Epithelial cell of prostate (primary cell): ENCODE measurements around the gene ARL9.

ENCODE experiments used
- DNase-seq: peaks from one replicate; pipeline ENCODE4 v3.0.0-alpha.2; 2011; ENCODE audit warnings: low read depth, low spot score
- H3K27ac ChIP-seq: fragments of 450-650 bp; 2 replicates; pipeline ENCODE4 v1.5.1; 2017; ENCODE audit warnings: mild to moderate bottlenecking

The ARL9 gene

GRCh38 chr4:56531149-56531770, 25.7 kb downstream of the ARL9 start:
- DNase-seq: no peak
- no peak overlapping the region for H3K27ac ChIP-seq

GRCh38 chr4:56531823-56532222, 26.2 kb downstream of the ARL9 start:
- no peak for DNase-seq
- H3K27ac ChIP-seq: no peak overlapping the region

GRCh38 chr4:56532239-56532638, 26.6 kb downstream of the ARL9 start:
- no peak overlapping the region for H3K27ac ChIP-seq
- no peak for DNase-seq

GRCh38 chr4:56535915-56536314, 30.3 kb downstream of the ARL9 start:
- H3K27ac ChIP-seq: no peak overlapping the region
- DNase-seq: no peak

GRCh38 chr4:56537147-56537546, 31.6 kb downstream of the ARL9 start:
- no peak for DNase-seq
- no peak overlapping the region for H3K27ac ChIP-seq

- no peak for DNase-seq
- no peak overlapping the region for H3K27ac ChIP-seq
Measured at GRCh38 chr4:56540826-56541225, 35.2 kb downstream of the ARL9 start.

- no peak overlapping the region for H3K27ac ChIP-seq
Measured at GRCh38 chr4:56544573-56545131, 39.1 kb downstream of the ARL9 start.

GRCh38 chr4:56550642-56551041, 45.1 kb downstream of the ARL9 start:
- DNase-seq: no peak
- no peak overlapping the region for H3K27ac ChIP-seq

More at GRCh38 chr4:56544573-56545131, 39.1 kb downstream of the ARL9 start:
- no peak for DNase-seq

- no peak for DNase-seq
Measured at GRCh38 chr4:56551516-56551915, 45.9 kb downstream of the ARL9 start.

GRCh38 chr4:56552273-56552672, 46.7 kb downstream of the ARL9 start:
- H3K27ac ChIP-seq: no peak overlapping the region
- DNase-seq: no peak

More at GRCh38 chr4:56551516-56551915, 45.9 kb downstream of the ARL9 start:
- H3K27ac ChIP-seq: no peak overlapping the region

- DNase-seq: no peak
- no peak overlapping the region for H3K27ac ChIP-seq
Measured at GRCh38 chr4:56570041-56570440, 64.5 kb downstream of the ARL9 start.
